GM13977 (cell line): Measurements from ENCODE around the gene FOXJ3.
A peak's percentile ranks its signal among the peaks of the same experiment; 100 is the strongest.

Source experiments
- DNase-seq: peaks from one replicate; pipeline ENCODE4 v3.0.0; 2012; ENCODE audit warnings: low spot score
- CTCF ChIP-seq: IDR thresholded peaks from 2 replicates; pipeline ENCODE4 v1.5.1; 2012; ENCODE audit warnings: mild to moderate bottlenecking, control low read depth; ENCODE audit not compliant: insufficient read depth; ENCODE audit errors: extremely low read depth, missing control alignments
- in situ Hi-C: fragments of 300-500 bp; cut with MboI; formaldehyde crosslinking; loops from one replicate; pipeline ENCODE4 v1.12.0; 2022; ENCODE audit warnings: low sequenced_read_pairs, low pct_unique_long_range_greater_than_20kb, mixed read lengths, inconsistent platforms; ENCODE audit not compliant: unreplicated experiment

FOXJ3 gene

GRCh38 chr1:42142894-42143675, 191.9 kb downstream of the FOXJ3 start:
- DNase-seq = peak; percentile 18
- TF ChIP-seq CTCF = no peak
- in situ Hi-C loops = loop anchor here (25.0 kb wide), 1 partner anchor 581 kb away; no protein-coding TSS in a partner anchor

- no peak for TF ChIP-seq CTCF
- in situ Hi-C loops = loop anchor here (25.0 kb wide), 1 partner anchor 580 kb away; no protein-coding TSS in a partner anchor
- DNase-seq = no peak
These were observed 193.1 kb downstream of the FOXJ3 start for GRCh38 chr1:42141978-42142377.

GRCh38 chr1:42140191-42140590, 194.8 kb downstream of the FOXJ3 start:
- peak; percentile 7 for DNase-seq
- in situ Hi-C loops = loop anchor here (25.0 kb wide), 1 partner anchor 578 kb away; no protein-coding TSS in a partner anchor
- TF ChIP-seq CTCF = no peak

- DNase-seq = no peak
- in situ Hi-C loops = loop anchor here (25.0 kb wide), 1 partner anchor 577 kb away; no protein-coding TSS in a partner anchor
- no peak for TF ChIP-seq CTCF
These were observed 195.6 kb downstream of the FOXJ3 start for GRCh38 chr1:42139444-42139843.

GRCh38 chr1:42138586-42138985, 196.4 kb downstream of the FOXJ3 start:
- TF ChIP-seq CTCF = no peak
- in situ Hi-C loops = loop anchor here (25.0 kb wide), 1 partner anchor 576 kb away; no protein-coding TSS in a partner anchor
- DNase-seq = no peak

GRCh38 chr1:42137766-42138165, 197.3 kb downstream of the FOXJ3 start:
- in situ Hi-C loops = loop anchor here (25.0 kb wide), 1 partner anchor 575 kb away; no protein-coding TSS in a partner anchor
- DNase-seq = no peak
- no peak for TF ChIP-seq CTCF
